ENCODE data around the gene MAD1L1.

- no peak for TF ChIP-seq CTCF (conservative IDR thresholded peaks at IDR 0.05)
- TF ChIP-seq EZH2 (IDR thresholded peaks at IDR 0.05; ENCODE audit: low read depth) = no peak
Observed at GRCh38 chr7:2251841-2252771, 19.4 kb upstream of the MAD1L1 start.

Measured in PC-9 (cell line).